ENCODE measurements around the gene TMEM121B. TPM values are rescaled to one million over a fixed set of nuclear protein-coding genes. Genes with fewer than 3 reads are reported as not detected.

TMEM121B gene
- total and polyA plus RNA-seq, 2 experiments from 2014 or later, result 2.0 to 7.2 TPM

DNA sequence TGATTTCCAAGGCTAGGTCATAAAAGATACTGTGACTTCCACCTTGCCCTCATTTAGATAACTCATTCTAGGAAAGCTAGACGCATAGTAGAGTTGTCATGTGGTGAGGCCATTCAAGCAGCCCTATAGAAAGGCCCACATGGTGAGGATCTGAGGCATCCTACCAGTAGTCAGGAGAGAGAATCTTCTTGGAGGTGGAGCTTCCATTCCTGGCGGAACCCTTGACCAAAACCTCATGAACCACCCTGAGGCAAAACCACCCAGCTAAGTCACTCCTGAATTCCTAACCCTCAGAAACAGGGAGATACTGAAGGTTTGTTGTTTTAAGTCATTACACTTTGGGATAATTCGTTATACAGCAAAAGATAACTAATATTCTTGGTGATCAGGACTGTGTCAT lies 40.8 kb upstream of the TMEM121B start (continued):
- TF ChIP-seq, protein P1, sequence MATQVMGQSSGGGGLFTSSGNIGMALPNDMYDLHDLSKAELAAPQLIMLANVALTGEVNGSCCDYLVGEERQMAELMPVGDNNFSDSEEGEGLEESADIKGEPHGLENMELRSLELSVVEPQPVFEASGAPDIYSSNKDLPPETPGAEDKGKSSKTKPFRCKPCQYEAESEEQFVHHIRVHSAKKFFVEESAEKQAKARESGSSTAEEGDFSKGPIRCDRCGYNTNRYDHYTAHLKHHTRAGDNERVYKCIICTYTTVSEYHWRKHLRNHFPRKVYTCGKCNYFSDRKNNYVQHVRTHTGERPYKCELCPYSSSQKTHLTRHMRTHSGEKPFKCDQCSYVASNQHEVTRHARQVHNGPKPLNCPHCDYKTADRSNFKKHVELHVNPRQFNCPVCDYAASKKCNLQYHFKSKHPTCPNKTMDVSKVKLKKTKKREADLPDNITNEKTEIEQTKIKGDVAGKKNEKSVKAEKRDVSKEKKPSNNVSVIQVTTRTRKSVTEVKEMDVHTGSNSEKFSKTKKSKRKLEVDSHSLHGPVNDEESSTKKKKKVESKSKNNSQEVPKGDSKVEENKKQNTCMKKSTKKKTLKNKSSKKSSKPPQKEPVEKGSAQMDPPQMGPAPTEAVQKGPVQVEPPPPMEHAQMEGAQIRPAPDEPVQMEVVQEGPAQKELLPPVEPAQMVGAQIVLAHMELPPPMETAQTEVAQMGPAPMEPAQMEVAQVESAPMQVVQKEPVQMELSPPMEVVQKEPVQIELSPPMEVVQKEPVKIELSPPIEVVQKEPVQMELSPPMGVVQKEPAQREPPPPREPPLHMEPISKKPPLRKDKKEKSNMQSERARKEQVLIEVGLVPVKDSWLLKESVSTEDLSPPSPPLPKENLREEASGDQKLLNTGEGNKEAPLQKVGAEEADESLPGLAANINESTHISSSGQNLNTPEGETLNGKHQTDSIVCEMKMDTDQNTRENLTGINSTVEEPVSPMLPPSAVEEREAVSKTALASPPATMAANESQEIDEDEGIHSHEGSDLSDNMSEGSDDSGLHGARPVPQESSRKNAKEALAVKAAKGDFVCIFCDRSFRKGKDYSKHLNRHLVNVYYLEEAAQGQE (IDR thresholded peaks at IDR 0.05; ENCODE audit: unreplicated experiment), result no peak
- TF ChIP-seq, protein P2, sequence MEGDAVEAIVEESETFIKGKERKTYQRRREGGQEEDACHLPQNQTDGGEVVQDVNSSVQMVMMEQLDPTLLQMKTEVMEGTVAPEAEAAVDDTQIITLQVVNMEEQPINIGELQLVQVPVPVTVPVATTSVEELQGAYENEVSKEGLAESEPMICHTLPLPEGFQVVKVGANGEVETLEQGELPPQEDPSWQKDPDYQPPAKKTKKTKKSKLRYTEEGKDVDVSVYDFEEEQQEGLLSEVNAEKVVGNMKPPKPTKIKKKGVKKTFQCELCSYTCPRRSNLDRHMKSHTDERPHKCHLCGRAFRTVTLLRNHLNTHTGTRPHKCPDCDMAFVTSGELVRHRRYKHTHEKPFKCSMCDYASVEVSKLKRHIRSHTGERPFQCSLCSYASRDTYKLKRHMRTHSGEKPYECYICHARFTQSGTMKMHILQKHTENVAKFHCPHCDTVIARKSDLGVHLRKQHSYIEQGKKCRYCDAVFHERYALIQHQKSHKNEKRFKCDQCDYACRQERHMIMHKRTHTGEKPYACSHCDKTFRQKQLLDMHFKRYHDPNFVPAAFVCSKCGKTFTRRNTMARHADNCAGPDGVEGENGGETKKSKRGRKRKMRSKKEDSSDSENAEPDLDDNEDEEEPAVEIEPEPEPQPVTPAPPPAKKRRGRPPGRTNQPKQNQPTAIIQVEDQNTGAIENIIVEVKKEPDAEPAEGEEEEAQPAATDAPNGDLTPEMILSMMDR (conservative IDR thresholded peaks at IDR 0.05; ENCODE audit: low read depth in 2 of 2), result no peak
- TF ChIP-seq, protein P3, sequence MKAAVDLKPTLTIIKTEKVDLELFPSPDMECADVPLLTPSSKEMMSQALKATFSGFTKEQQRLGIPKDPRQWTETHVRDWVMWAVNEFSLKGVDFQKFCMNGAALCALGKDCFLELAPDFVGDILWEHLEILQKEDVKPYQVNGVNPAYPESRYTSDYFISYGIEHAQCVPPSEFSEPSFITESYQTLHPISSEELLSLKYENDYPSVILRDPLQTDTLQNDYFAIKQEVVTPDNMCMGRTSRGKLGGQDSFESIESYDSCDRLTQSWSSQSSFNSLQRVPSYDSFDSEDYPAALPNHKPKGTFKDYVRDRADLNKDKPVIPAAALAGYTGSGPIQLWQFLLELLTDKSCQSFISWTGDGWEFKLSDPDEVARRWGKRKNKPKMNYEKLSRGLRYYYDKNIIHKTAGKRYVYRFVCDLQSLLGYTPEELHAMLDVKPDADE (IDR thresholded peaks at IDR 0.05), result no peak

DNA sequence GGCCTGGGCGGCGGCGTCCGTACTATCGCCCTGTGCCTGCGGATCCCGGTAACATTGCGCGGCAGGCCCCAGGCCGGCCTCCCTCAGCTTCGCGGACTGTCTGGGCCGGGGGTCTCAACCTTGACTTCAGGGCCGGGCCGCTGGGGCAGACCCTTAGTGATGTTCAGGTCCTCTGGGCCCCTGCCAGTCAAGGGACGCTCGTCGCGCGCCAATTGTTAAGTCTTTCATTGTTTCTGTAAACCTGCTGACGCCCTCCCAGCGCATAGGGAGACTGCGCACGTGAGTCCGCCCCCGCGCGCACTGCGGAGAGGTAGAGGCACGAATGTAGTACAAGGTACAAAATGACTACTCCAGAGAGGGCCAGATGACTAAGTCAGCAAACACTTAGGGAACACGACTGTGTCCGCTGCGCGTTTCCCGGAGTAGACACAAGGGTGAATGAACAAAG lies 38.4 kb upstream of the TMEM121B start:
- no peaks in the 10 kb centered on the region for H3K9me3 Mint-ChIP-seq
- peak; percentile 63 for DNase-seq (ENCODE audit: low spot score)
- peak overlapping the region; percentile 95 for H3K4me2 ChIP-seq
- H3K27me3 ChIP-seq (ENCODE audit: insufficient read depth), result peaks cover 7% of the 10 kb centered on the region; the same call in 1 of the 2 replicates
- H3K79me2 ChIP-seq (replicated peaks; ENCODE audit: insufficient read depth), result peaks cover 38% of the 10 kb centered on the region
- peaks cover 17% of the 10 kb centered on the region; the same call in 2 of the 3 replicates for H3K4me1 Mint-ChIP-seq
- peak; percentile 21 for ATAC-seq
- peak overlapping the region; percentile 98 for H2AFZ ChIP-seq
- H3K27ac ChIP-seq (ENCODE audit: low read depth), result no peak overlapping the region
- no peaks in the 10 kb centered on the region for H3K9me2 ChIP-seq (ENCODE audit: insufficient read depth)
- peaks cover 20% of the 10 kb centered on the region for H4K20me1 ChIP-seq (replicated peaks; ENCODE audit: insufficient read depth)
- no peaks in the 10 kb centered on the region for H3K36me3 ChIP-seq (ENCODE audit: insufficient read depth)
- H3K27me3 Mint-ChIP-seq (ENCODE audit: insufficient read depth, low read depth, poor library complexity), result peaks cover 13% of the 10 kb centered on the region
- peak overlapping the region; percentile 85 for H3K4me3 ChIP-seq
- no peak overlapping the region for H3K27ac Mint-ChIP-seq
- peak overlapping the region; percentile 81 for H3K4me3 Mint-ChIP-seq
- H3K4me1 ChIP-seq (ENCODE audit: insufficient read depth), result peaks cover 21% of the 10 kb centered on the region
- peaks cover 11% of the 10 kb centered on the region; the same call in 1 of the 2 replicates for H3F3A ChIP-seq (replicated peaks; ENCODE audit: low read depth)
- peaks cover 14% of the 10 kb centered on the region for H3K36me3 Mint-ChIP-seq (ENCODE audit: low read depth)
- TF ChIP-seq ZNF114 (CRISPR knock-in tag; IDR thresholded peaks at IDR 0.05) (no peak), EZH2phosphoT487 (IDR thresholded peaks at IDR 0.05; ENCODE audit: unreplicated experiment) (no peak), POLR2AphosphoS5 (IDR thresholded peaks at IDR 0.05; ENCODE audit: low read depth) (no peak), CREB1 (CRISPR knock-in tag; IDR thresholded peaks at IDR 0.05; ENCODE audit: low read depth) (no peak)
- TF ChIP-seq, protein P1 (IDR thresholded peaks at IDR 0.05; ENCODE audit: unreplicated experiment), result no peak
- TF ChIP-seq, protein P3 (IDR thresholded peaks at IDR 0.05), result no peak

Measured in GM23338 (cell line).